Subcutaneous adipose tissue (tissue), 4 donors: ENCODE measurements around the gene AGBL5. TPM values are rescaled to one million over a fixed set of nuclear protein-coding genes. Genes with fewer than 3 reads are reported as not detected.

Experiments
- total RNA-seq, 4 donors: library from RNA; depleted of rRNA; stranded (reverse); fragments of >200 nt; gene quantifications; one replicate each; pipeline ENCODE4 v1.1.0, GENCODE V29; 2016
- TF ChIP-seq, protein P1 (sequence below): fragments of 450-650 bp; IDR thresholded peaks from one replicate; pipeline ENCODE4 v1.5.1; 2016; ENCODE audit warnings: low read depth, mild to moderate bottlenecking, control low read depth, antibody characterized with exemption, moderate library complexity

The AGBL5 gene
- total RNA-seq, 4 donors from 2014 or later, result 5.7 to 11.3 (median 9.1) TPM

DNA sequence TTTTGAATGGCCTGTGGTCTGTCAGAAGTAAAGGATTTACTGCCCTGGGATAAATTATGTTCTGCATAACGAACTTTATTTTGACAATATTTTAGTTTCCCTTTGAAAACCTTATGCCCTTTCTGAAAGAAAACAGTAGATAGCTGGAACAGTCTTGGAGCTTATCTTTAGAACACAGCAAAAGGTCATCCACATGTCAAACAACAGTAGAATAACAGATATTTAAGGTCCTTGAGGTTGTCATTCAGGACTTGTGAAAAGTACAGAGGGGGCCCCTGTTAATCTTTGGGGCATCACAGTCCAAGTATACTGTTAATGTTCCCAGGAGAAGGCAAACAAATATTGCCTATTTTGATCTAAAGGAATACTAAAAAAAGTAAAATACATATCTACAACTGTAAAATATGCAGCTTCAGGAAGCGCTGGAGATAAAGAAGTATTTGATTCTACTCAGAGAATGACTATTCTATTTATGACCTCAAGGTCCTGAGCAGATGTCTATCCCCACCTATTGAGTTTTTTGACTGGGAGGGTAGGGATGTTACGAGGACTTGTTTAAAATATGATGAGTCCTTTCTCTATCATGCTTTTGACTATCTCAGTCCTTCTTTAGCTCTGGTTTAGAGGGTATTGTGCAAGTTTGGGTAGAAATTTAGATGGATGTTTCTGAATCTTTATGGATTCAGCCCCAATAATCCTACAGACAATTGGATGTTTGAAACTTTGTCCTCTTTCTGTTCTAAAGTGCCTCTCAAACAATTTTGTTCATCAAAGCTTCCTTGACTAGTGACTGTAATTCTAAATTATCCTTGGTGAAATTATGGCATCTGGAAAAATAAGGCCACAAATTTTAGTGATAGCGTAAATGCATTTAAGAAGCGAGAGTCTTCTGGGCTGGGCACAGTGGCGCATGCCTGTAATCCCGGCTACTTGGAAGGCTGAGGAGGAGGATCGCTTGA, 43.8 kb upstream of the AGBL5 start:
- TF ChIP-seq, protein P1, sequence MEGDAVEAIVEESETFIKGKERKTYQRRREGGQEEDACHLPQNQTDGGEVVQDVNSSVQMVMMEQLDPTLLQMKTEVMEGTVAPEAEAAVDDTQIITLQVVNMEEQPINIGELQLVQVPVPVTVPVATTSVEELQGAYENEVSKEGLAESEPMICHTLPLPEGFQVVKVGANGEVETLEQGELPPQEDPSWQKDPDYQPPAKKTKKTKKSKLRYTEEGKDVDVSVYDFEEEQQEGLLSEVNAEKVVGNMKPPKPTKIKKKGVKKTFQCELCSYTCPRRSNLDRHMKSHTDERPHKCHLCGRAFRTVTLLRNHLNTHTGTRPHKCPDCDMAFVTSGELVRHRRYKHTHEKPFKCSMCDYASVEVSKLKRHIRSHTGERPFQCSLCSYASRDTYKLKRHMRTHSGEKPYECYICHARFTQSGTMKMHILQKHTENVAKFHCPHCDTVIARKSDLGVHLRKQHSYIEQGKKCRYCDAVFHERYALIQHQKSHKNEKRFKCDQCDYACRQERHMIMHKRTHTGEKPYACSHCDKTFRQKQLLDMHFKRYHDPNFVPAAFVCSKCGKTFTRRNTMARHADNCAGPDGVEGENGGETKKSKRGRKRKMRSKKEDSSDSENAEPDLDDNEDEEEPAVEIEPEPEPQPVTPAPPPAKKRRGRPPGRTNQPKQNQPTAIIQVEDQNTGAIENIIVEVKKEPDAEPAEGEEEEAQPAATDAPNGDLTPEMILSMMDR, result no peak

DNA sequence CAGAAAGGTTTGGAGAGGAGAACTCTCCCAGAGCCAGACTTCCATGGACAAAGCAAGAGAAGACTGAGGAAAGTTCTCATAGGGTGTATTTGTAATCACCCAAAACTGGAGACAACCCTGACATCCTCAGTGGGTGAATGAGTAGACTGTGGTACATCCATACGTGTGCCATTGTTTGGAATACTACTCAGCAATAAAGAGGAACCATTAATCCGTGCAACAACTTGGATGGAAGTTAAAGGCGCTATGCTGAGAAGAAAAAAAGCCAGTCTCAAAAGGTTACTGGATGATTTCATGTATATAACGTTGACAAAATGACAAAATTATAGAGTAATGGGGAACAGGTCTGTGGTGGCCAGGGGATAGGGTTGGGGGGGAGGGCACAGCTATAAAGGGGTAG, 42.8 kb upstream of the AGBL5 start:
- TF ChIP-seq, protein P1, result no peak

DNA sequence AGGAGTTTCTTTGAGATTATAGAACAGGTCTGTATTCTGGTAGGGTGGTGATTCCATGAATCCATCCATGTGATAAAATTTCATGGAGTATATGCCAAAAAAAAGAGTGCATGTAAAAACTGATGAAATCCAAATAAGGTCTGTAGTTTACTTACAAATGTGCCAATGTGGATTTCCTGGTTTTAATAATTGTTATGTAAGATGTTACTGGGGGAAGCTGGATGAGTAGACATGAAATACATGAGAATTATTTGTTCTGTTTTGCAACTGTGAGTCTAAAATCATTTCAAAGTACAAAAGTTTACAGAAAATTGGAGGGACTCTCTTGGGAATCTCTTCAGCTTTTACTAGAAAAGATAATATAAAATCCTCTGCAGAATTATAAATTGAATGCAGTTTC, 42.4 kb upstream of the AGBL5 start:
- TF ChIP-seq, protein P1, result no peak

DNA sequence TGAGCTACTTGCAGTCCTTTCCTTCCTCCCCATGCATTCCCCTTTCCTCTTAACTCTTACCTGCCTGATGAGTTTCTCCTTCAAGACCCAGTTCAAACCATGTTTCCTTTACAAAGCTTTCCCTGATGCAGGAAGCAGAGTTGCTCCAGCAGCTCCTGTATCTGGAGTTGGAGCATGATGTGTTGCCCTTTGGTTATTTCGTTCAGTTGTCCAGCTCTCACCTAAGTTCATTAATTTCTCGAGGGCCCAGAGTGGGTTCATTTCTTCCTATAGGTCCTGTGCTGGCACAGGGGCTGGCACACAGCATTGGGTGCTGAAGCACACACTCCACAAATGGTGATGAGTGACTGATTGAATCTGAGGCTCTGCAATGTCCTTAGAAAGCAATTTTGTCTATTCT, 41.8 kb upstream of the AGBL5 start:
- TF ChIP-seq, protein P1, result no peak

DNA sequence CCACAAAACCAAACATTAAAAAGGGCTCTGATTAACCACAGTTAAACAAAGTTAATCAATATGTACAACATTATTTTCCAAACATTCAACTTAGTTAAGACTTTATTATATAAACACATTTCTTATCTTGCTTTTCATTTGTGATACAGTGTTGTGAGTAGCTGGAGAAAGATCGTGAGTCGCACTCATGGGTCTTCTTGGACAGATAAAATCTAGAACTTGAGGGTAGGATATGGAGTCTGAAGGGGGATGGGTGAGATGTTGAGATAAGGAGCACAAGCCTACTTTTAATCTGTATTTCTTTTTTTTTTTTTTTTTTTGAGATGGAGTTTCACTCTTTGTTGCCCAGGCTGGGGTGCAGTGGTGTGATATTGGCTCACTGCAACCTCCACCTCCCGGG, 41.3 kb upstream of the AGBL5 start:
- TF ChIP-seq, protein P1, result no peak

DNA sequence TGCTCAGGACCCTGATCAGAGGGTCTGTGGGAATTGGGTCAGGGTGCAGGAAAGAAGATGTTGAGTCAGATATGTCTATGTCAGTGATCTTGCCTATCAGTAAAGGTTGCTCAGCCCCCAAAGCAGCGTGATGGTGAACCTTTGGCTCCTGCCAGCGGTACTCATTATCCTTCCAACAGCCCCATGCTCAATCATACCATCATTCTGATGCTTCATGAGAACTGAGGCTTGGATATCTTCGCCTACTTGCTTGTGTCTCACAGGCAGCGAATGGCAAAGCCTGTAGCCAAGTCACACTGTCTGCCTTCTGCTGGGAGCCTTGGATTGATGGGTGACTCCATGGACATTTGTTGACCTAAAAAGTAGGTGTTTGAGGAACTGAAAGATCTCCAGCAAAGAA, 37.7 kb upstream of the AGBL5 start:
- TF ChIP-seq, protein P1, result no peak

DNA sequence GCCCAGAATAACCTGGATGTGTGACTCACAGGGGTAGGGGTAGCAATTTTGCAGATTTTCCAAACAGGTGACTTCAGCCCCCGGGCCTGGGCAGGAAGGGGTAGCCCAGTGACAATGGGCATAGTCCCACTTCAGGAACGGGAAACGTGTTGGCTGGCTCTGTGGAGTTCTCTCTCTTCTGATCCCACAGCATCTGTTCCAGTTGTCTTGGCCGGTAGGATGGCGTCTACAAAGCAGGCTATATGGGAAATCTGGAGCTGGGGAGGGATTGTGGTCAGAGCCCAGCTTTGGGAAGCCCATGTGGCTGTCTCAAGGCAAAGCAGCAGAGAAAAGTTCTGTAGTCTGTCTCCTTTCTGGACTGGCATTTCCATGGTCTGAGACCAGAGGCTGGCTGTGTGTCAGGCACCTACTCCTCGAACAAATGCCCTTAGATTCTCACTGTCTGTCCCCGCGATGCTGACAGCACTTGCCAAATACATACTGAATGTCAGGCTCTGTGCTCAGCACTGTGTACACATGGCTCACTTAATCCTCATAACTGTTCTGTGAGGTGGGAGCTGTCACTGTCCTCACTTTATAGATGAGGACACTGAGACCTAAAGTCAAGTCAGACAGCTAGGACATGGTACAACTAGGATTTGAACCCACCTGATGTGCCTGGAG, 36.6 kb upstream of the AGBL5 start:
- TF ChIP-seq, protein P1, result no peak
